Sigmoid colon (tissue), 4 donors: ENCODE results near the gene TEP1.

Experiments used
- POLR2AphosphoS5 ChIP-seq, 4 donors: sonication (generic); formaldehyde crosslinking; IDR thresholded peaks; one replicate each; pipeline ENCODE4 v1.6.1; 2017; ENCODE audit warnings: antibody characterized with exemption in 4 of 4
- TF ChIP-seq, protein P1 (sequence below), 4 experiments: fragments of 450-650 bp in 3 of 4; fragments of 200-600 bp in 1 of 4; IDR thresholded peaks; one replicate each; pipeline ENCODE4 v1.5.1; 2016 to 2019; ENCODE audit warnings: antibody characterized with exemption in 4 of 4, mild to moderate bottlenecking in 3 of 4, moderate library complexity in 2 of 4

DNA sequence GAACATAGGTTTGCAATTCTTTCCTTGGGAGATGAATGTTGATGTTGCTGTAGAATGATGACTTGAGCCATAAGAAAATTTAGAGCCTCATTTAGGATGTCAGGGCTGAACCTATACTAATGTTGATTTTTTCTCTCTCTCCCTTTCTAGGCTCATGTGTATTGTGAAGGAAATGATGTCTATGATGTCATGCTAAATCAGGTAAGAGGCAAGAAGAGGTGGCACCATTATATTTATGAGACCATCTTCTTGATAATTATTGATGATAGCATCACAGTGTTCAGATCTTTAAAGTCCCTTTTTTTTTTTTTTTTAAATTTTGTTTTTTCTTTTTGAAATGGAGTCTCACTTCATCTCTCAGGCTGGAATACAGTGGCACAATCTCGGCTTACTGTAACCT is 66.6 kb downstream of the TEP1 start:
- TF ChIP-seq, protein P1, sequence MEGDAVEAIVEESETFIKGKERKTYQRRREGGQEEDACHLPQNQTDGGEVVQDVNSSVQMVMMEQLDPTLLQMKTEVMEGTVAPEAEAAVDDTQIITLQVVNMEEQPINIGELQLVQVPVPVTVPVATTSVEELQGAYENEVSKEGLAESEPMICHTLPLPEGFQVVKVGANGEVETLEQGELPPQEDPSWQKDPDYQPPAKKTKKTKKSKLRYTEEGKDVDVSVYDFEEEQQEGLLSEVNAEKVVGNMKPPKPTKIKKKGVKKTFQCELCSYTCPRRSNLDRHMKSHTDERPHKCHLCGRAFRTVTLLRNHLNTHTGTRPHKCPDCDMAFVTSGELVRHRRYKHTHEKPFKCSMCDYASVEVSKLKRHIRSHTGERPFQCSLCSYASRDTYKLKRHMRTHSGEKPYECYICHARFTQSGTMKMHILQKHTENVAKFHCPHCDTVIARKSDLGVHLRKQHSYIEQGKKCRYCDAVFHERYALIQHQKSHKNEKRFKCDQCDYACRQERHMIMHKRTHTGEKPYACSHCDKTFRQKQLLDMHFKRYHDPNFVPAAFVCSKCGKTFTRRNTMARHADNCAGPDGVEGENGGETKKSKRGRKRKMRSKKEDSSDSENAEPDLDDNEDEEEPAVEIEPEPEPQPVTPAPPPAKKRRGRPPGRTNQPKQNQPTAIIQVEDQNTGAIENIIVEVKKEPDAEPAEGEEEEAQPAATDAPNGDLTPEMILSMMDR (IDR thresholded peaks at IDR 0.05): no peak
- no peak for TF ChIP-seq POLR2AphosphoS5 (IDR thresholded peaks at IDR 0.05)
